H1 (cell line): Measurements from ENCODE around the gene ZDHHC19. TPM values are rescaled to one million over a fixed set of nuclear protein-coding genes. Genes with fewer than 3 reads are reported as not detected.

Experiments used
- BACH1 ChIP-seq: IDR thresholded peaks from 2 replicates; pipeline ENCODE4 v1.6.1; 2012; ENCODE audit warnings: low read length, improper control_type of control experiment
- CTBP2 ChIP-seq: IDR thresholded peaks from 2 replicates; pipeline ENCODE4 v1.7.0; 2011; ENCODE audit warnings: borderline replicate concordance, mild to moderate bottlenecking, moderate library complexity, mixed read lengths, low read length; ENCODE audit not compliant: insufficient read depth, insufficient read length
- E2F6 ChIP-seq: IDR thresholded peaks from 2 replicates; pipeline ENCODE4 v1.6.1; 2012; ENCODE audit warnings: inconsistent platforms
- EGR1 ChIP-seq: IDR thresholded peaks from 2 replicates; pipeline ENCODE4 v1.6.1; 2011; ENCODE audit warnings: low read depth, low read length, borderline replicate concordance
- FOSL1 ChIP-seq: IDR thresholded peaks from 2 replicates; pipeline ENCODE4 v1.6.1; 2011; ENCODE audit warnings: mild to moderate bottlenecking, low read depth, low read length, moderate library complexity; ENCODE audit not compliant: insufficient read depth
- GTF2F1 ChIP-seq: IDR thresholded peaks from 2 replicates; pipeline ENCODE4 v1.6.1; 2012; ENCODE audit warnings: low read depth, low read length, improper control_type of control experiment, borderline replicate concordance
- HDAC2 ChIP-seq, 2 experiments: fragments of 300-600 bp in 1 of 2; sonication (generic) in 1 of 2; IDR thresholded peaks; 2 replicates each; pipeline ENCODE4 v1.6.1; 2011 to 2012; ENCODE audit warnings: low read depth in 2 of 2, low read length in 2 of 2, mild to moderate bottlenecking in 2 of 2, moderate library complexity in 2 of 2, borderline replicate concordance in 1 of 2, inconsistent platforms in 1 of 2
- POLR2AphosphoS5 ChIP-seq: IDR thresholded peaks from 2 replicates; pipeline ENCODE4 v1.6.1; 2011; ENCODE audit warnings: low read depth, low read length
- RFX5 ChIP-seq: IDR thresholded peaks from 2 replicates; pipeline ENCODE4 v1.6.1; 2011; ENCODE audit warnings: low read depth, low read length, improper control_type of control experiment, borderline replicate concordance
- SIN3A ChIP-seq, 2 experiments: IDR thresholded peaks in 1 of 2; conservative IDR thresholded peaks in 1 of 2; 2 replicates each; pipeline ENCODE4 v1.6.1; 2011 to 2012; ENCODE audit warnings: low read length in 2 of 2, improper control_type of control experiment in 1 of 2, low read depth in 1 of 2, mild to moderate bottlenecking in 1 of 2
- SP1 ChIP-seq: IDR thresholded peaks from 2 replicates; pipeline ENCODE4 v1.6.1; 2011; ENCODE audit warnings: low read depth, low read length
- polyA plus RNA-seq, 7 experiments: library from polyadenylated mRNA; depleted of rRNA in 3 of 7; stranded (reverse) in 5 of 7; unstranded in 2 of 7; fragments of >200 nt in 5 of 7; fragments of 200-250 nt in 2 of 7; gene quantifications; 1 replicate in 5 of 7; 2 replicates in 1 of 7; 4 replicates in 1 of 7; pipeline versions ENCODE4 v1.2.1 to v1.2.3, GENCODE V29; 2011 to 2013; ENCODE audit warnings: missing spikeins in 2 of 7, mixed read lengths in 2 of 7
- total RNA-seq: library from RNA; stranded (reverse); fragmentation: NEBNext Ultra II Directional; extraction: Animal tissue kit (Norgen Biotek cat#: 25700); gene quantifications from 2 replicates; pipeline ENCODE4 v1.2.1, GENCODE V29; 2021

The ZDHHC19 gene
- total and polyA plus RNA-seq, 2 of the 8 experiments (the other 6 are each of a cell fraction or from before 2014, with no cell fraction given): 2.5 to 4.1 TPM

- TF ChIP-seq E2F6 (no peak), CTBP2 (no peak), GTF2F1 (no peak), SIN3A (conservative IDR thresholded peaks at IDR 0.05 in 1 of 2, IDR thresholded peaks at IDR 0.05 in 1 of 2; ENCODE audit: low read depth in 1 of 2, low read length in 2 of 2) (no peak), HDAC2 (IDR thresholded peaks at IDR 0.05; ENCODE audit: borderline replicate concordance in 1 of 2, low read depth in 2 of 2, low read length in 2 of 2) (no peak), BACH1 (no peak), FOSL1 (no peak), POLR2AphosphoS5 (no peak), RFX5 (no peak), SP1 (no peak), EGR1 (no peak)
Observed at GRCh38 chr3:196236223-196236622, 25.0 kb upstream of the ZDHHC19 start (continued).
